ENCODE data around the gene DRD4. TPM values are rescaled to one million over a fixed set of nuclear protein-coding genes. Genes with fewer than 3 reads are reported as not detected.

Gene DRD4
- total and polyA plus RNA-seq, 2 donors (not counting 1 experiment from before 2014, with no cell fraction given) = not detected

DNA sequence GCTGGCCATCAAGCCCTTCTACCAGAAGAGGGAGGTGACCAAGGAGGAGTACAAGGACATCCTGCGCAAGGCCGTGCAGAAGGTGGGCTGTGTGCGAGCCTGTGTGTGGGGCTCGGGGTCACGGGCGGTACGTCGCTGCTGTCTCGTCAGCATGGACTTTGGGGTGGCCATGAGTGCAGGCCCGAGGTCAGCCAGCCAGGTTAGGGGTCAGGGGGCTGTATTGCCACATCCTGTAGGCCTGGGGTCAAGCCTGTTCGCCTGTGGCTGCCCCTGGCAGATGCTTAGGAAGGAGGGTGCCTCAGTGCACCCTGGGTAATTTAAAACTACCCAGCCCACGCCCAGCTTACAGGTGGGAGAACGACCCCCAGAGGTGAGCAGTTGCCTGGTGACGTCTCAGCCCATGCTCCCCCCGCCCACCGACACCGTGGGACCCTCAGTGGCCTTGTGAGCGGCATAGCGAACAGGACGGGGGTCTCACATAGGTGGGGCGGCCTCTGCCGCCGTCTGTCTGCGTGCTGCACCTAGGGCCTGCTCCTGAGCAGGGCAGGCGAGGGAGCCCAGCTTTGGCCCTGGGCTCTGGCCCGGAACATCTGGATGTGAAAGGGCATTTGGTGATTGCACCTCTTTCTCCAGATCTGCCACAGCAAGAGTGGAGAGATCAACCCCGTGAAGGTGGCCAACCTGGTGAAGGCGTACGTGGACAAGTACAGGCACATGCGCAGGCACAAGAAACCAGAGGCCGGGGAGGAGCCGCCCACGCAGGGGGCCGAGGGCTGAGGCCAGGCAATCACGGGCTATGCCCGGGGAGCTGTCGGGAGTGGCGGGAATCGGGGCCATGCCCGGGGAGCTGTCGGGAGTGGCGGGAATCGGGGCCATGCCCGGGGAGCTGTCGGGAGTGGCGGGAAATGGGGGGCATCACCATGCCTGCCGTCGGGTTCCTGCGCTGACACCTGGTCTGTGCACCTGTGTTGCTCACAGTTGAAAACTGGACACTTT, 25.8 kb upstream of the DRD4 start:
- Histone ChIP-seq H2AFZ (ENCODE audit: insufficient read depth, low read depth, low read length, poor library complexity, severe bottlenecking) (no peak overlapping the region), H3K4me3 (ENCODE audit: control extremely low read depth in 1 of 5, extremely low read depth in 1 of 5, insufficient read depth in 1 of 5, low read depth in 2 of 5, low read length in 4 of 5) (no peak overlapping the region), H3K36me3 (replicated peaks in 1 of 2; ENCODE audit: control extremely low read depth in 1 of 2, control insufficient read depth in 1 of 2, extremely low read depth in 1 of 2, insufficient read depth in 2 of 2, low read length in 1 of 2) (peaks cover 0 to 72% of the 10 kb centered on the region in 2 experiments), H3K9ac (ENCODE audit: low read length) (no peak overlapping the region), H3K79me2 (ENCODE audit: control insufficient read depth, insufficient read depth, low read length) (peaks cover 6% of the 10 kb centered on the region), H3K4me1 (ENCODE audit: control insufficient read depth in 2 of 2, insufficient read depth in 2 of 2, low read length in 2 of 2) (peaks cover 12 to 27% of the 10 kb centered on the region in 2 donors), H3K4me2 (replicated peaks; ENCODE audit: low read depth, low read length, poor library complexity, severe bottlenecking) (no peak overlapping the region), H4K20me1 (ENCODE audit: control insufficient read depth, insufficient read depth, low read length, poor library complexity, severe bottlenecking) (peaks cover 73% of the 10 kb centered on the region), H3K27ac (ENCODE audit: low read length in 2 of 2) (no peak overlapping the region), H3K27me3 (replicated peaks in 1 of 4; ENCODE audit: control extremely low read depth in 1 of 4, control insufficient read depth in 3 of 4, insufficient read depth in 4 of 4, low read length in 3 of 4) (no peaks in the 10 kb centered on the region), H3K9me3 (ENCODE audit: control extremely low read depth in 1 of 3, control insufficient read depth in 2 of 3, insufficient read depth in 1 of 3, low read length in 2 of 3) (no peaks in the 10 kb centered on the region)
- no peak for ATAC-seq (ENCODE audit: low read depth)
- Mint-ChIP-seq H3K27ac (no peak overlapping the region), H3K27me3 (no peaks in the 10 kb centered on the region), H3K9me3 (ENCODE audit: insufficient read depth) (no peaks in the 10 kb centered on the region), H3K4me3 (no peak overlapping the region), H3K4me1 (peaks cover 12% of the 10 kb centered on the region)
- CTCF ChIA-PET = interaction anchor here (1.5 kb wide), 1 partner anchor 57 kb away, joined by 5 read pairs; no protein-coding TSS in a partner anchor
- WGBS (ENCODE audit: insufficient coverage) = 93% methylated on average over 41 of the region's 49 CpGs
- intact Hi-C loops (cut with micrococcal nuclease) = loop anchor here (10.0 kb wide), 1 partner anchor 114 kb away; no protein-coding TSS in a partner anchor
- DNase-seq = no peak
- TF ChIP-seq, protein P1, sequence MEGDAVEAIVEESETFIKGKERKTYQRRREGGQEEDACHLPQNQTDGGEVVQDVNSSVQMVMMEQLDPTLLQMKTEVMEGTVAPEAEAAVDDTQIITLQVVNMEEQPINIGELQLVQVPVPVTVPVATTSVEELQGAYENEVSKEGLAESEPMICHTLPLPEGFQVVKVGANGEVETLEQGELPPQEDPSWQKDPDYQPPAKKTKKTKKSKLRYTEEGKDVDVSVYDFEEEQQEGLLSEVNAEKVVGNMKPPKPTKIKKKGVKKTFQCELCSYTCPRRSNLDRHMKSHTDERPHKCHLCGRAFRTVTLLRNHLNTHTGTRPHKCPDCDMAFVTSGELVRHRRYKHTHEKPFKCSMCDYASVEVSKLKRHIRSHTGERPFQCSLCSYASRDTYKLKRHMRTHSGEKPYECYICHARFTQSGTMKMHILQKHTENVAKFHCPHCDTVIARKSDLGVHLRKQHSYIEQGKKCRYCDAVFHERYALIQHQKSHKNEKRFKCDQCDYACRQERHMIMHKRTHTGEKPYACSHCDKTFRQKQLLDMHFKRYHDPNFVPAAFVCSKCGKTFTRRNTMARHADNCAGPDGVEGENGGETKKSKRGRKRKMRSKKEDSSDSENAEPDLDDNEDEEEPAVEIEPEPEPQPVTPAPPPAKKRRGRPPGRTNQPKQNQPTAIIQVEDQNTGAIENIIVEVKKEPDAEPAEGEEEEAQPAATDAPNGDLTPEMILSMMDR (IDR thresholded peaks at IDR 0.05) = no peak
- no peak for TF ChIP-seq EZH2 (IDR thresholded peaks at IDR 0.05; ENCODE audit: borderline replicate concordance, insufficient read depth, low read depth, low read length, poor library complexity, severe bottlenecking)
- POLR2A ChIA-PET = no interaction called here

Data from B cell (primary cell).